GM12878 (cell line): ENCODE data around the gene FYTTD1. TPM values are rescaled to one million over a fixed set of nuclear protein-coding genes. Genes with fewer than 3 reads are reported as not detected.

Experiments used
- ASH2L ChIP-seq: fragments of 300-600, 200-600 bp; sonication (generic); IDR thresholded peaks from 2 replicates; pipeline ENCODE4 v1.6.1; 2017; ENCODE audit warnings: low read depth, mild to moderate bottlenecking, borderline replicate concordance
- CREM ChIP-seq: IDR thresholded peaks from 2 replicates; pipeline ENCODE4 v1.6.1; 2014; ENCODE audit warnings: antibody characterized with exemption, low read depth
- ESRRA ChIP-seq: IDR thresholded peaks from 2 replicates; pipeline ENCODE4 v1.6.1; 2012; ENCODE audit warnings: mild to moderate bottlenecking, low read length, improper control_type of control experiment
- ETV6 ChIP-seq, 2 experiments: fragments of 450-650 bp in 1 of 2; IDR thresholded peaks in 1 of 2; conservative IDR thresholded peaks in 1 of 2; 2 replicates each; pipeline ENCODE4 v1.6.1; 2014; ENCODE audit warnings: antibody characterized with exemption in 1 of 2, borderline replicate concordance in 1 of 2, low read depth in 1 of 2, mild to moderate bottlenecking in 1 of 2, moderate library complexity in 1 of 2
- FOXK2 ChIP-seq: fragments of 450-650 bp; IDR thresholded peaks from 2 replicates; pipeline ENCODE4 v1.6.1; 2017; ENCODE audit warnings: mild to moderate bottlenecking, moderate library complexity
- IRF4 ChIP-seq: IDR thresholded peaks from 2 replicates; pipeline ENCODE4 v1.6.1; 2011; ENCODE audit warnings: low read depth, low read length
- KLF5 ChIP-seq: fragments of 450-650 bp; IDR thresholded peaks from 2 replicates; pipeline ENCODE4 v1.6.1; 2014; ENCODE audit warnings: mild to moderate bottlenecking; ENCODE audit not compliant: partially characterized antibody
- MLLT1 ChIP-seq: fragments of 450-650 bp; IDR thresholded peaks from 2 replicates; pipeline ENCODE4 v1.6.1; 2016; ENCODE audit warnings: mild to moderate bottlenecking
- MTA2 ChIP-seq: fragments of 450-650 bp; IDR thresholded peaks from 2 replicates; pipeline ENCODE4 v1.6.1; 2016; ENCODE audit warnings: low read depth, mild to moderate bottlenecking, moderate library complexity
- MYC ChIP-seq: IDR thresholded peaks from 2 replicates; pipeline ENCODE4 v1.6.1; 2011; ENCODE audit warnings: mild to moderate bottlenecking, low read length, moderate library complexity, inconsistent platforms; ENCODE audit not compliant: insufficient read depth, insufficient replicate concordance, insufficient read length, severe bottlenecking
- NFYB ChIP-seq: IDR thresholded peaks from 2 replicates; pipeline ENCODE4 v1.6.1; 2011; ENCODE audit warnings: low read depth, mild to moderate bottlenecking, low read length, improper control_type of control experiment, moderate library complexity; ENCODE audit not compliant: insufficient read depth
- PAX5 ChIP-seq: IDR thresholded peaks from 2 replicates; pipeline ENCODE4 v1.6.1; 2011; ENCODE audit warnings: low read depth, low read length, borderline replicate concordance
- POLR2AphosphoS2 ChIP-seq: IDR thresholded peaks from 2 replicates; pipeline ENCODE4 v1.6.1; 2011; ENCODE audit warnings: low read depth, mild to moderate bottlenecking, low read length, improper control_type of control experiment, moderate library complexity
- POLR2AphosphoS5 ChIP-seq: IDR thresholded peaks from 2 replicates; pipeline ENCODE4 v1.6.1; 2011; ENCODE audit warnings: mild to moderate bottlenecking, low read length, inconsistent platforms
- POU2F2 ChIP-seq: IDR thresholded peaks from 3 replicates; pipeline ENCODE4 v1.6.1; 2011; ENCODE audit warnings: low read depth, mild to moderate bottlenecking, low read length, borderline replicate concordance
- RUNX3 ChIP-seq: IDR thresholded peaks from 2 replicates; pipeline ENCODE4 v1.6.1; 2012; ENCODE audit warnings: low read length, inconsistent platforms
- SUPT20H ChIP-seq: IDR thresholded peaks from 2 replicates; pipeline ENCODE4 v1.6.1; 2011; ENCODE audit warnings: low read depth, mild to moderate bottlenecking, low read length, moderate library complexity, borderline replicate concordance; ENCODE audit not compliant: control insufficient read depth
- TBL1XR1 ChIP-seq: IDR thresholded peaks from 2 replicates; pipeline ENCODE4 v1.6.1; 2012; ENCODE audit warnings: low read depth, low read length, improper control_type of control experiment
- ZZZ3 ChIP-seq: IDR thresholded peaks from 2 replicates; pipeline ENCODE4 v1.6.1; 2011; ENCODE audit warnings: low read depth; ENCODE audit not compliant: control insufficient read depth, insufficient read length
- polyA plus RNA-seq, 11 experiments: library from polyadenylated mRNA; depleted of rRNA in 4 of 11; unstranded in 6 of 11; stranded (reverse) in 5 of 11; fragments of >200 nt; fragmentation: Nextera tagmentation in 4 of 11; fragmentation: Illumina TruSeq in 1 of 11; extraction: Ambion mirVana in 4 of 11; extraction: Trizol in 1 of 11; gene quantifications; 1 replicate in 1 of 11; 2 replicates in 10 of 11; pipeline versions ENCODE4 v1.2.1 to v1.2.3, GENCODE V29; 2011 to 2016; ENCODE audit warnings: inconsistent platforms in 2 of 11, missing spikeins in 2 of 11, low read depth in 1 of 11
- total RNA-seq, 4 experiments: library from RNA; depleted of rRNA in 3 of 4; stranded (reverse); fragments of >200 nt in 3 of 4; fragmentation: Illumina TruSeq in 1 of 4; extraction: Trizol in 1 of 4; gene quantifications; 2 replicates each; pipeline versions ENCODE4 v1.2.1 to v1.2.3, GENCODE V29; 2013 to 2021
- TF ChIP-seq, protein P1 (sequence below): IDR thresholded peaks from 2 replicates; pipeline ENCODE4 v1.6.1; 2011; ENCODE audit warnings: mild to moderate bottlenecking, low read depth, low read length, moderate library complexity; ENCODE audit not compliant: insufficient replicate concordance
- TF ChIP-seq, protein P2 (sequence below): IDR thresholded peaks from 2 replicates; pipeline ENCODE4 v1.6.1; 2012; ENCODE audit warnings: low read depth, low read length, improper control_type of control experiment
- TF ChIP-seq, protein P3 (sequence below): fragments of 450-650 bp; IDR thresholded peaks from 2 replicates; pipeline ENCODE4 v1.6.1; 2017; ENCODE audit warnings: low read depth, mild to moderate bottlenecking, moderate library complexity
- TF ChIP-seq, protein P4 (sequence below): fragments of 150-350 bp; IDR thresholded peaks from 2 replicates; pipeline ENCODE4 v1.6.1; 2014; ENCODE audit warnings: mild to moderate bottlenecking, low read depth, low read length

Gene FYTTD1
- total and polyA plus RNA-seq, 10 of the 15 experiments (the other 5 are each of a cell fraction or from before 2014, with no cell fraction given) = 25.5 to 101 (median 59.4) TPM

GRCh38 chr3:197793247-197793646, 43.6 kb downstream of the FYTTD1 start (continued):
- TF ChIP-seq, protein P1, sequence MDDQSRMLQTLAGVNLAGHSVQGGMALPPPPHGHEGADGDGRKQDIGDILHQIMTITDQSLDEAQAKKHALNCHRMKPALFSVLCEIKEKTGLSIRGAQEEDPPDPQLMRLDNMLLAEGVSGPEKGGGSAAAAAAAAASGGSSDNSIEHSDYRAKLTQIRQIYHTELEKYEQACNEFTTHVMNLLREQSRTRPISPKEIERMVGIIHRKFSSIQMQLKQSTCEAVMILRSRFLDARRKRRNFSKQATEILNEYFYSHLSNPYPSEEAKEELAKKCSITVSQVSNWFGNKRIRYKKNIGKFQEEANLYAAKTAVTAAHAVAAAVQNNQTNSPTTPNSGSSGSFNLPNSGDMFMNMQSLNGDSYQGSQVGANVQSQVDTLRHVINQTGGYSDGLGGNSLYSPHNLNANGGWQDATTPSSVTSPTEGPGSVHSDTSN = no peak
- TF ChIP-seq, protein P2, sequence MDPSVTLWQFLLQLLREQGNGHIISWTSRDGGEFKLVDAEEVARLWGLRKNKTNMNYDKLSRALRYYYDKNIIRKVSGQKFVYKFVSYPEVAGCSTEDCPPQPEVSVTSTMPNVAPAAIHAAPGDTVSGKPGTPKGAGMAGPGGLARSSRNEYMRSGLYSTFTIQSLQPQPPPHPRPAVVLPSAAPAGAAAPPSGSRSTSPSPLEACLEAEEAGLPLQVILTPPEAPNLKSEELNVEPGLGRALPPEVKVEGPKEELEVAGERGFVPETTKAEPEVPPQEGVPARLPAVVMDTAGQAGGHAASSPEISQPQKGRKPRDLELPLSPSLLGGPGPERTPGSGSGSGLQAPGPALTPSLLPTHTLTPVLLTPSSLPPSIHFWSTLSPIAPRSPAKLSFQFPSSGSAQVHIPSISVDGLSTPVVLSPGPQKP = no peak
- TF ChIP-seq ZZZ3 (no peak), SUPT20H (no peak), MLLT1 (no peak), MYC (no peak), POLR2AphosphoS2 (no peak), KLF5 (no peak), RUNX3 (peak; percentile 42; the same call in 1 of the 2 replicates), POU2F2 (no peak), CREM (peak; percentile 23; the same call in 1 of the 2 replicates), ESRRA (no peak), MTA2 (no peak), ASH2L (no peak), NFYB (no peak), PAX5 (no peak), POLR2AphosphoS5 (no peak; the same call in 1 of the 2 replicates), IRF4 (peak; percentile 45; the same call in 1 of the 2 replicates), TBL1XR1 (no peak), ETV6 (conservative IDR thresholded peaks at IDR 0.05 in 1 of 2, IDR thresholded peaks at IDR 0.05 in 1 of 2; ENCODE audit: borderline replicate concordance in 1 of 2, low read depth in 1 of 2) (no peak), FOXK2 (no peak)
- TF ChIP-seq, protein P3, sequence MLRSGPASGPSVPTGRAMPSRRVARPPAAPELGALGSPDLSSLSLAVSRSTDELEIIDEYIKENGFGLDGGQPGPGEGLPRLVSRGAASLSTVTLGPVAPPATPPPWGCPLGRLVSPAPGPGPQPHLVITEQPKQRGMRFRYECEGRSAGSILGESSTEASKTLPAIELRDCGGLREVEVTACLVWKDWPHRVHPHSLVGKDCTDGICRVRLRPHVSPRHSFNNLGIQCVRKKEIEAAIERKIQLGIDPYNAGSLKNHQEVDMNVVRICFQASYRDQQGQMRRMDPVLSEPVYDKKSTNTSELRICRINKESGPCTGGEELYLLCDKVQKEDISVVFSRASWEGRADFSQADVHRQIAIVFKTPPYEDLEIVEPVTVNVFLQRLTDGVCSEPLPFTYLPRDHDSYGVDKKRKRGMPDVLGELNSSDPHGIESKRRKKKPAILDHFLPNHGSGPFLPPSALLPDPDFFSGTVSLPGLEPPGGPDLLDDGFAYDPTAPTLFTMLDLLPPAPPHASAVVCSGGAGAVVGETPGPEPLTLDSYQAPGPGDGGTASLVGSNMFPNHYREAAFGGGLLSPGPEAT = no peak
- TF ChIP-seq, protein P4, sequence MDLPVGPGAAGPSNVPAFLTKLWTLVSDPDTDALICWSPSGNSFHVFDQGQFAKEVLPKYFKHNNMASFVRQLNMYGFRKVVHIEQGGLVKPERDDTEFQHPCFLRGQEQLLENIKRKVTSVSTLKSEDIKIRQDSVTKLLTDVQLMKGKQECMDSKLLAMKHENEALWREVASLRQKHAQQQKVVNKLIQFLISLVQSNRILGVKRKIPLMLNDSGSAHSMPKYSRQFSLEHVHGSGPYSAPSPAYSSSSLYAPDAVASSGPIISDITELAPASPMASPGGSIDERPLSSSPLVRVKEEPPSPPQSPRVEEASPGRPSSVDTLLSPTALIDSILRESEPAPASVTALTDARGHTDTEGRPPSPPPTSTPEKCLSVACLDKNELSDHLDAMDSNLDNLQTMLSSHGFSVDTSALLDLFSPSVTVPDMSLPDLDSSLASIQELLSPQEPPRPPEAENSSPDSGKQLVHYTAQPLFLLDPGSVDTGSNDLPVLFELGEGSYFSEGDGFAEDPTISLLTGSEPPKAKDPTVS = no peak
